ENCODE data around the gene SHMT2. TPM values are rescaled to one million over a fixed set of nuclear protein-coding genes. Genes with fewer than 3 reads are reported as not detected.

The SHMT2 gene
- total and polyA plus RNA-seq, 2 donors (not counting 3 experiments of a cell fraction or from before 2014, with no cell fraction given): 155 to 243 TPM

DNA sequence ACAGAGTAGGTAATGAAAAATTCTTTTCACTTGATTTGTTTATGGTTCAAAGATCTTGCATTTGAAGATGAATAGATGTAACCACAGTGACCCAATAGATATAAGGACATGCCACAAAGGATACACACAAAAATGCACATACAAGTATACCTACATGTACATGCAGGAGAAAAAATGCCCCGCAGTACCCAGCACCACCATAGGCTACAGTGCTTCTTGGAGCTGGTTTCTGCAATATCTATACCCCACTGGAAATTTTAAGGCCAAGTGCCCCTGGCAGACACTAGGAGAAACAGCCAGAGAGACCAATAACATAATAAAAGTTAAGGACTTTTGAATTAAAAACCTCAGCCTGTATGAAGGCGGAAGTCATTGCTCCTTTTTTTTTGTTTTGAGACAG is 33.6 kb downstream of the SHMT2 start:
- no TSS peak for BruUV-seq (replicated peaks)
- TF ChIP-seq MYC (IDR thresholded peaks at IDR 0.05; ENCODE audit: low read depth, low read length) (no peak), JUN (IDR thresholded peaks at IDR 0.05; ENCODE audit: borderline replicate concordance, insufficient read depth, insufficient read length, low read depth) (no peak), POLR2AphosphoS5 (IDR thresholded peaks at IDR 0.05; ENCODE audit: insufficient read depth, low read depth, low read length) (no peak), GATA2 (IDR thresholded peaks at IDR 0.05; ENCODE audit: insufficient read depth, insufficient read length, low read depth, low read length) (no peak), EZH2 (IDR thresholded peaks at IDR 0.05; ENCODE audit: borderline replicate concordance, low read depth, low read length, severe bottlenecking) (no peak), POLR2A (IDR thresholded peaks at IDR 0.05; ENCODE audit: low read depth, low read length) (no peak), FOS (IDR thresholded peaks at IDR 0.05; ENCODE audit: borderline replicate concordance, insufficient read depth, low read length) (no peak)
- TF ChIP-seq, protein P1, sequence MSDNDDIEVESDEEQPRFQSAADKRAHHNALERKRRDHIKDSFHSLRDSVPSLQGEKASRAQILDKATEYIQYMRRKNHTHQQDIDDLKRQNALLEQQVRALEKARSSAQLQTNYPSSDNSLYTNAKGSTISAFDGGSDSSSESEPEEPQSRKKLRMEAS (IDR thresholded peaks at IDR 0.05; ENCODE audit: insufficient read depth, insufficient read length): no peak
- TF ChIP-seq, protein P2, sequence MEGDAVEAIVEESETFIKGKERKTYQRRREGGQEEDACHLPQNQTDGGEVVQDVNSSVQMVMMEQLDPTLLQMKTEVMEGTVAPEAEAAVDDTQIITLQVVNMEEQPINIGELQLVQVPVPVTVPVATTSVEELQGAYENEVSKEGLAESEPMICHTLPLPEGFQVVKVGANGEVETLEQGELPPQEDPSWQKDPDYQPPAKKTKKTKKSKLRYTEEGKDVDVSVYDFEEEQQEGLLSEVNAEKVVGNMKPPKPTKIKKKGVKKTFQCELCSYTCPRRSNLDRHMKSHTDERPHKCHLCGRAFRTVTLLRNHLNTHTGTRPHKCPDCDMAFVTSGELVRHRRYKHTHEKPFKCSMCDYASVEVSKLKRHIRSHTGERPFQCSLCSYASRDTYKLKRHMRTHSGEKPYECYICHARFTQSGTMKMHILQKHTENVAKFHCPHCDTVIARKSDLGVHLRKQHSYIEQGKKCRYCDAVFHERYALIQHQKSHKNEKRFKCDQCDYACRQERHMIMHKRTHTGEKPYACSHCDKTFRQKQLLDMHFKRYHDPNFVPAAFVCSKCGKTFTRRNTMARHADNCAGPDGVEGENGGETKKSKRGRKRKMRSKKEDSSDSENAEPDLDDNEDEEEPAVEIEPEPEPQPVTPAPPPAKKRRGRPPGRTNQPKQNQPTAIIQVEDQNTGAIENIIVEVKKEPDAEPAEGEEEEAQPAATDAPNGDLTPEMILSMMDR (IDR thresholded peaks at IDR 0.05; ENCODE audit: extremely low read depth in 1 of 2, insufficient read depth in 1 of 2, low read depth in 1 of 2, low read length in 2 of 2): no peak
- no peaks in the 10 kb centered on the region for H3K27me3 ChIP-seq (ENCODE audit: control insufficient read depth in 2 of 2, insufficient read depth in 2 of 2, low read length in 2 of 2)
- ChIA-PET CTCF (interaction anchor here (4.9 kb wide), 1 partner anchor 190 kb away, joined by 82 read pairs; the partner anchor contains the start of gene INHBE), POLR2A (no interaction called here)
- H3K4me2 ChIP-seq (ENCODE audit: insufficient read depth, low read length): no peak overlapping the region
- H3K9me1 ChIP-seq (replicated peaks; ENCODE audit: control insufficient read depth, extremely low read depth, insufficient read depth, low read length): no peaks in the 10 kb centered on the region
- H3K9me3 ChIP-seq (replicated peaks; ENCODE audit: control insufficient read depth, insufficient read depth, low read length): no peaks in the 10 kb centered on the region
- H2AFZ ChIP-seq (ENCODE audit: low read depth, low read length): no peak overlapping the region
- H3K79me2 ChIP-seq (ENCODE audit: control insufficient read depth, insufficient read depth, low read length): no peaks in the 10 kb centered on the region
- FAIRE-seq (no peak), DNase-seq (ENCODE audit: low read depth, low spot score) (no peak)
- no peak overlapping the region for H3K4me3 ChIP-seq (replicated peaks in 1 of 3; ENCODE audit: insufficient read depth in 1 of 3, low read depth in 1 of 3, low read length in 3 of 3)
- H3K9ac ChIP-seq (replicated peaks; ENCODE audit: extremely low read depth, insufficient read depth, low read length): no peak overlapping the region
- H4K20me1 ChIP-seq (replicated peaks; ENCODE audit: control insufficient read depth, extremely low read depth, insufficient read depth, low read length): no peaks in the 10 kb centered on the region
- peaks cover 0 to 13% of the 10 kb centered on the region in 2 experiments for H3K36me3 ChIP-seq (ENCODE audit: control insufficient read depth in 2 of 2, extremely low read depth in 1 of 2, insufficient read depth in 2 of 2, low read length in 2 of 2)
- intact Hi-C loops (cut with micrococcal nuclease): loop anchor here (1.0 kb wide), 2 partner anchors 14 to 190 kb away; no protein-coding TSS in a partner anchor
- no peaks in the 10 kb centered on the region for H3K4me1 ChIP-seq (ENCODE audit: control insufficient read depth, extremely low read depth, insufficient read depth, low read length)
- dilution Hi-C loops (cut with MboI; ENCODE audit: extremely low pct_ligation_motif_present, low sequenced_read_pairs): no loop called here
- H3K27ac ChIP-seq (ENCODE audit: insufficient read depth, low read depth, low read length): no peak overlapping the region
